Epithelial cell of proximal tubule (primary cell): Measurements from ENCODE around the gene LAMTOR4. TPM values are rescaled to one million over a fixed set of nuclear protein-coding genes. Genes with fewer than 3 reads are reported as not detected.
A peak's percentile ranks its signal among the peaks of the same experiment; 100 is the strongest.

Source experiments
- DNase-seq: peaks from one replicate; pipeline ENCODE4 v3.0.0-alpha.2; 2011; ENCODE audit warnings: low read depth
- H3K4me3 ChIP-seq: 2 replicates; pipeline ENCODE4 v1.5.1; 2011; ENCODE audit warnings: low read depth, mild to moderate bottlenecking, low read length
- total RNA-seq: library from RNA; depleted of rRNA; stranded (reverse); fragments of >200 nt; gene quantifications from 2 replicates; pipeline ENCODE4 v1.2.3, GENCODE V29; 2015
- TF ChIP-seq, protein P1 (sequence below): conservative IDR thresholded peaks from 2 replicates; pipeline ENCODE4 v1.5.1; 2012; ENCODE audit warnings: low read depth, mild to moderate bottlenecking, low read length

Gene LAMTOR4
- total RNA-seq, 1 donor from 2014 or later = 201 TPM

DNA sequence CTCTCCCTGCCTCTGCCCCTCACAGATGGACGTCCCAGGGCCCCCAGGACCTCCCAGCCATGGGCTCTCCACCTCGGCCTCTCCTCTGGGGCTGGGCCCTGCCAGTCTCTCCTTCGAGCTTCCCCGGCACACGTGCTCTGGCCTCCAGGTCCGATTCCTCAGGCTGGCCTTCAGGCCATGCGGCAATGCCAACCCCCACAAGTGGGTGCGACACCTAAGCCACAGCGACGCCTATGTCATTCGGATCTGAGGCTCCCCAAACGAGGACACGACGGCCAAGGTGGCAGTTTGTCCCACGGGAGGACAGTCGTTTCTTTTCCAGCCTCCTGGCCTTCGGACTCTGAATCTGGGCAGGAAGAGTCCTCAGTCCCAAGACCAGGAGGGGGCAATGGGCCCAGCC is 42.1 kb upstream of the LAMTOR4 start:
- TF ChIP-seq, protein P1, sequence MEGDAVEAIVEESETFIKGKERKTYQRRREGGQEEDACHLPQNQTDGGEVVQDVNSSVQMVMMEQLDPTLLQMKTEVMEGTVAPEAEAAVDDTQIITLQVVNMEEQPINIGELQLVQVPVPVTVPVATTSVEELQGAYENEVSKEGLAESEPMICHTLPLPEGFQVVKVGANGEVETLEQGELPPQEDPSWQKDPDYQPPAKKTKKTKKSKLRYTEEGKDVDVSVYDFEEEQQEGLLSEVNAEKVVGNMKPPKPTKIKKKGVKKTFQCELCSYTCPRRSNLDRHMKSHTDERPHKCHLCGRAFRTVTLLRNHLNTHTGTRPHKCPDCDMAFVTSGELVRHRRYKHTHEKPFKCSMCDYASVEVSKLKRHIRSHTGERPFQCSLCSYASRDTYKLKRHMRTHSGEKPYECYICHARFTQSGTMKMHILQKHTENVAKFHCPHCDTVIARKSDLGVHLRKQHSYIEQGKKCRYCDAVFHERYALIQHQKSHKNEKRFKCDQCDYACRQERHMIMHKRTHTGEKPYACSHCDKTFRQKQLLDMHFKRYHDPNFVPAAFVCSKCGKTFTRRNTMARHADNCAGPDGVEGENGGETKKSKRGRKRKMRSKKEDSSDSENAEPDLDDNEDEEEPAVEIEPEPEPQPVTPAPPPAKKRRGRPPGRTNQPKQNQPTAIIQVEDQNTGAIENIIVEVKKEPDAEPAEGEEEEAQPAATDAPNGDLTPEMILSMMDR = no peak
- DNase-seq = no peak
- no peak overlapping the region for H3K4me3 ChIP-seq

DNA sequence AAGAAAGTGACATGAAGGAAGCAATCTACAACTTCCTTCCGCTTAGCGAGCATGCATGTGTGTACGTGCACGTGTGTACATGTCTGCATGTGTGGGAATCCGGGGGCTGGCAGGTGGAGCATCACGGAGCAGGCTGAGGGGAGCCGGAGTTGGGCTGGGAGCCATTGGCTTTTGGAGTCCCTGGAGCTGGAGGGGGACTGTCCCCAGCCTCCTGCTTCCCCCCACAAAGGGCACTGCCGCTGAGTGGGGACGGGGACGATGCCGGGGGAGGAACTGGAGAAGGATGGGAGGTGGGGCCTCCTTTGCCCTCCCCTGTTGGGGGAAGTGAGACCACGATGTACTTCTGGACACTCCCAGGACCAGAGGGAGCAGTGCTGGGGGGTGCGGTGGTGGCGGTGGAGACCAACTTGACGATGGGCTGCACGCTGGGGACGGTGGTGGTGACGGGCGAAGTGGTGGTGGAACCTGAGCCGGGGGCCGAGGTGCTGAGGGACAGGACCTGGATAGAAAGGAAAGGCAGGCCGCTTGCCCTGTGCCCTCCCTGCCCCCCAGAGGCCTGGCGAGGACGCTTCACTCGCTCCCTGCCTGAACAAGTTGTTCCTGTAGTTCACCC is 41.5 kb upstream of the LAMTOR4 start:
- H3K4me3 ChIP-seq = no peak overlapping the region
- TF ChIP-seq, protein P1 = no peak
- no peak for DNase-seq

DNA sequence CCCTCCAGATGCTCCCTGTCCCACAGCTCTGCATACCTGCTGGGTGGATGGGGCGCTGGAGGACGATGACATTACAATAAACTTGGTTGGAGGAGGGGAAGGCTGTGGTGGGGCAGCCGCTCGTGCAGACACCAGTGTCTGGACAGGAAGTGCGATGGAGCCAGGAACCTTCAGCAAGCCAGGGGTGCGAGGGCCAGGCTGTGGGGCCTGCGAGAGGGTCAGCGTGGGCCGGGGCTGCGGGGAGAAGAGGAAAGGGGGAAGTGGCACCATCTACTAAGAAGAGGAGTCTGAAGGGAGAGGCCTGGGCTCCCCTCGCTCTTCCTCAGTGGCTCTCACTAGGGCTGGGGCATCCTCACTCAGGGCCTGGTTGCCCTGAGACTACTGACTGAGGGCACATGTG is 40.8 kb upstream of the LAMTOR4 start:
- no peak overlapping the region for H3K4me3 ChIP-seq
- TF ChIP-seq, protein P1 = no peak
- no peak for DNase-seq

DNA sequence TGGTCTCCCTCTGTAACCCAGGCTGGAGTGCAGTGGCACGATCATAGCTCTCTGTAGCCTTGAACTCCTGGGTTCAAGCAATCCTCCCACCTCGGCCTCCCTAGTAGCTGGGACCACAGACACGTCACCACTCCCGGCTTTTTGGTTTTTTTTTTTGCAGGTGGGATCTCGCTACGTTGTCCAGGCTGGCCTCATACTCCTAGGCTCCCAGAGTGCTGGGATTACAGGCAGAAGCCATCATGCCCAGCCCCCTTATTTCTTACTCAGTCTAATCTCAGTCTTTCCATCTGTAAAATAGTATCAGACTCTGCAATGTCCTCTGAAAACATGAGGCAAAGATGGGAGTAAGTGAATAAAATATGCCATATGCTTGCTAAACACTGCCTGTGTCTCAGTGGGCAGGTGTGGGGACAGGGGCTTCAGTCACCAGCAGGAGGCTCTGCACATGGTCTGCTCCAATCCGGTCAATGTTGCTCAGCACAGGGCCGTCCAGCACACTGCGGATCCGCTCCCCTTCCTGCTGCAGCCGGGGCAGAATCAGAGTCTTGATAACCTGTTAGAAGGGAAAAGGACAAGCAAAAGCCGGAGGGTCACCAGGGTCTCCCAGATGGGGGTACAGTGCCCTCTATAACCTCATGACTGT is 39.1 kb upstream of the LAMTOR4 start:
- no peak overlapping the region for H3K4me3 ChIP-seq
- TF ChIP-seq, protein P1 = peak; percentile 28

DNA sequence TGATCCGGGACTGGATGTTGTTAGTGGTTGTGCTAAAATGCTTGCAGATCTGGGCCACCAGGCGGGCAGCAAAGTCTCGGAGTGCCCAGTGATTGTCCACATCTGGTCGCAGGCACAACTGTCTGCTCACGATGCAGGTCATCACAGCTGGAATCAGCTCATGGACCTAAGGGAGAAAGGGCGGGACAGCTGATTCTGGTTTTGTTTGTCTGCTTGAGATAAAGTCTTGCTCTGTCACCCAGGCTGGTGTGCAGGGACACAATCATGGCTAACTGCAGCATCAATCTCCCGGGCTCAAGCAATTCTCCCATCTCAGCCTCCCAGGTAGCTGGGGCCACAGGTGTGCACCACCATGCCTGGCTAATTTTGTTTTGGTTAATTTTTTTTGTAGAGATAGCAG is 37.6 kb upstream of the LAMTOR4 start:
- H3K4me3 ChIP-seq = no peak overlapping the region
- TF ChIP-seq, protein P1 = no peak
- DNase-seq = no peak

More for the DNA sequence above, 39.1 kb upstream of the LAMTOR4 start:
- no peak for DNase-seq

DNA sequence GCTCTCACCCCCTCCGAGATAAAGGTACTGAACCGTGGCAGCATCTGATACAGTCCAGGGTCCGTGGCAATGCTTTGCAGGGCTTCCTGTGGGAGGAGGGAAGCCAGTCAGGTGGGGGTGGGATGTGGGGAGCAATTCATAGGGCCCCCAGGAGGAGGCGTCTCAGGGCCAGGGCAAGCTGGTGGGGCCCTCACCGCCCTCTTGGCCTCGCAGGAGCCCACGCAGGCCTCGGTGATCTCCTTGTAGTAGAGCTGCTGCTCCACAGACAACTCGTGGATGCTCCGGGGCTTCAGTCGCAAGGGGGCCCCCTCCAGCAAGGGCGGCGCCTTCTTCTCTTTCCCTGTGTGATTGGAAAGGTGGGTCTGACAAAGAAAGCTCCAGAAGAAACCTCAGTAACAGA is 36.8 kb upstream of the LAMTOR4 start:
- no peak overlapping the region for H3K4me3 ChIP-seq
- DNase-seq = no peak
- TF ChIP-seq, protein P1 = no peak

- no peak overlapping the region for H3K4me3 ChIP-seq
- TF ChIP-seq, protein P1 = no peak
- DNase-seq = no peak
Measured at GRCh38 chr7:100115026-100115425, 33.7 kb upstream of the LAMTOR4 start.
